WI38 (cell line): Measurements from ENCODE around the gene IL31RA.

Source experiments
- H3K4me3 ChIP-seq: 2 replicates; pipeline ENCODE4 v1.5.1; 2011; ENCODE audit warnings: low read depth, mild to moderate bottlenecking, control low read depth, low read length
- TF ChIP-seq, protein P1 (sequence below): IDR thresholded peaks from 2 replicates; pipeline ENCODE4 v1.5.1; 2012; ENCODE audit warnings: low read depth, mild to moderate bottlenecking, control low read depth, low read length

IL31RA gene

DNA sequence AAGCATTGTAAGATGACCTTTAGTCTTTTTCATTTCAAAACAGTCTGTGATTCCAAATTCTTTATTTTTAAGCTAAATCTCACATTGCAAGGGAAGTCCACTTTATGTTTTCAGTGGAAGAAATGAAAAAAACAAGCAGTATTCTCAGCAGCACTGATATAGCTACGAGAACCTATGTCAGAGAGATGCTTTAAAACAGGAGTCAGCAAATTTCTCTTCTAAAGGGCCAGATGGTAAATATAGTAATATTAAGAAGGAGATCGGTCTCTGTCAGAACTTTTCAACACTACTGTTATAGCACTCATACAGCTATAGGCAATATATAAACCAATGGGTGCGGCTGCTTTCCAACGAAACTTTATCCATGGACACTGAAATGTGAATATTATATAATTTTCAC is 18.7 kb downstream of the IL31RA start:
- TF ChIP-seq, protein P1, sequence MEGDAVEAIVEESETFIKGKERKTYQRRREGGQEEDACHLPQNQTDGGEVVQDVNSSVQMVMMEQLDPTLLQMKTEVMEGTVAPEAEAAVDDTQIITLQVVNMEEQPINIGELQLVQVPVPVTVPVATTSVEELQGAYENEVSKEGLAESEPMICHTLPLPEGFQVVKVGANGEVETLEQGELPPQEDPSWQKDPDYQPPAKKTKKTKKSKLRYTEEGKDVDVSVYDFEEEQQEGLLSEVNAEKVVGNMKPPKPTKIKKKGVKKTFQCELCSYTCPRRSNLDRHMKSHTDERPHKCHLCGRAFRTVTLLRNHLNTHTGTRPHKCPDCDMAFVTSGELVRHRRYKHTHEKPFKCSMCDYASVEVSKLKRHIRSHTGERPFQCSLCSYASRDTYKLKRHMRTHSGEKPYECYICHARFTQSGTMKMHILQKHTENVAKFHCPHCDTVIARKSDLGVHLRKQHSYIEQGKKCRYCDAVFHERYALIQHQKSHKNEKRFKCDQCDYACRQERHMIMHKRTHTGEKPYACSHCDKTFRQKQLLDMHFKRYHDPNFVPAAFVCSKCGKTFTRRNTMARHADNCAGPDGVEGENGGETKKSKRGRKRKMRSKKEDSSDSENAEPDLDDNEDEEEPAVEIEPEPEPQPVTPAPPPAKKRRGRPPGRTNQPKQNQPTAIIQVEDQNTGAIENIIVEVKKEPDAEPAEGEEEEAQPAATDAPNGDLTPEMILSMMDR: no peak
- H3K4me3 ChIP-seq: no peak overlapping the region

DNA sequence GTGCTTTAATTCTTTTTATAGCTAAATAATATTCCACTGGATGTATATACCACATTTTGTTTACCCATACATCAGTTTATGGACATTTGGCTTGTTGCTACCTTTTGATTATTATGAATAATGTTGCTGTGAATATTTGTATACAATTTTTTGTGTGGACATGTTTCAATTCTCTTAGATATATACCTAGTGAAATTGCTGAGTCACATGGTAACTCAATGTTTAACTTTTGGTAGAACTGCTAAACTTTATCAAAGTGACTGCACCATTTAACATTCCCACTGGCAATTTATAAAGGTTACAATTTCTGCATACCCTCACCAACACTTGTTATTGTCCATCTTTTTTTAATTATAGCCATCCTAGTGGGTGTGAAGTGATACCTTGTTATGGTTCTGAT is 22.1 kb downstream of the IL31RA start:
- no peak overlapping the region for H3K4me3 ChIP-seq
- TF ChIP-seq, protein P1: no peak

DNA sequence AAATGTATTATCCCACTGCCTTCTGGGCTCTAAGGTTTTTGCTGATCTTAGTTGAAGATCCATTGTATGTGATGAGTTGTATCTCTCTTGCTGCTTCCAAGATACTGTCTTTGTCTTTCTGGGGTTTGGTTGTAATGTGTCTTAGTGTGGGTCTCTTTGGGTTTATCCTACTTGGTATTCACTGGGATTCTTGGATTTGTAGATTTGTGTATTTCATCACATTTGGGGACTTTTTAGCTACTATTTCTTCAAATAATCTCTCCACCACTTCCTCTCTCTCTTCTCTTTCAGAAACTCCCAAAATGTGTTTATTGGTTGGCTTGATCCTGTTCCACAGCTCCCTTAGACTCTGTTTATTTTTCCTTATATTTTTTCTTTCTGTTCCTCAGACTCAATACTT is 26.5 kb downstream of the IL31RA start:
- TF ChIP-seq, protein P1: no peak
- no peak overlapping the region for H3K4me3 ChIP-seq

DNA sequence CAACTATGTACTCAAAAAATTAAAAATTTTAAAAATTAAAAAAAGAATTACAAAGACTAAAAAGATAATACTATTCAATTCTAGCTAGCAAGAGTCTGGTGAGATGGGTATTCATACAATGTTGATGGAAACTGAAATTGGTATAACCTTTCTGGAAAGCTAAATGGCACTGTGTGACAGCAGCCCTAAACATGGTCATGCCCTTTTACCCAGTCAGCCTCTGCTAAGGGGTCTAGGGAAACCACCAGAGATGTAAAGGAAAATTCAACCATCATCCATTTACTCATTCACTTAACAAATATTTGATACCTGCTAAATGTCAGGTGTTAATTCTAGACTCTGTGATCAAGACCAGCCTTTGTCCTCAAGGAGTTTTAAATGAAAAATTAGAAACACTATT is 29.3 kb downstream of the IL31RA start:
- H3K4me3 ChIP-seq: no peak overlapping the region
- TF ChIP-seq, protein P1: no peak

DNA sequence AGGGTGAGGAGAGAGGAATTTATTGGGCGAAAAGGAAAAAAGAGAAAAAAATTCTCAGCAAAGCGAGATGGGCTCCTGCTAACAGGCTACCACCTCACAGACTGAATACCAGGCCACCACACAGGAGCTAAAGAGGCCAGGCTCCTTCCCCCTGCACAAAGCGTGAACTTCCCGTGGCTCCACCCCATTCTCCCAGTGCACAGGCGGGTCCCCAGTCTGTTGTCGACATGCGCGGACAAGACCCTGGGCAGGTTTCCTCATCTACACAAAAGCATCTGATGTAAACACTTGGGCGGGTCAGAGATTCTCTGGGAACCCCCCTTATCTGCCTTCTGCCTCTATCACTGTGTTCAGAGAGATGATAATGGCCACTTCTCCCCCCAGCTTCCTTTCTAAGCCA is 34.2 kb downstream of the IL31RA start:
- TF ChIP-seq, protein P1: no peak
- no peak overlapping the region for H3K4me3 ChIP-seq

DNA sequence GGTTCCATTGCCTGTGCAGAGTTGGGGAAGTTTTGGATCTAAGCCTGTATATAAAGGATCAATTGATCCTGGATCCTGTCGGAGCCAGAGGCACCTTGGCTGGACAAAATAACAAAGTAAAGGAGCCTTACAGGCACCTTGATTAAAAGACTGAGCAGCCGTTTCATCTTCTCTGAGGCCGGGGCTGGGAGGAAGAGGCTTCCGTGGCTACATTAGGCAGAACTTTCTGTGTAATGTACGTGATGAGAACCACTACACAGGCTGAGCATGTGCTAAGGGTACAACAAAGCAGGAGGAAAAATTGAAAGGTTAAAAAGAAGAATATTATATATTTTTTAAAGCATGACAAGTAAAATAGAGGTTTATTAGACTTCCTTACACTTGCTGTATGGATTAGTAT is 37.0 kb downstream of the IL31RA start:
- H3K4me3 ChIP-seq: no peak overlapping the region

DNA sequence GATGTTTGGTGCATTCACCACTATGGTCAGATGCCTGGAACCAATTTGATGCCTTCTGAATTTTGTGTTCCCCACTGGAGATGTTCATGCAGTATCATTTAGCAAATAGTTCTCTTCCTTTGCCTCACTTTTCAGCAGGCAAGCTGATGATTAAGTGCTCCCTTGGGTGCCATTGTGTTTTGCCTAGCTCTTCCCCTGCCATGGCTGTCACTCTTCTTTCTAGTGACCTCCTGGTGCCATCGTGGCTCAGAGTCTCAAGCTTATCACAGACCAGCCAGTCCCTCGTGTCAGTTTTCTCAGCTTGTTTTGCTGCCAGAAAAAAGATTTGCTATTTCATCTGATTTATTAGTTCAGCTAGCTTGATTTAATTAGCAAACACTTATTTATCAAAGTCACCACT is 41.3 kb downstream of the IL31RA start:
- no peak overlapping the region for H3K4me3 ChIP-seq
- TF ChIP-seq, protein P1: no peak

More for the DNA sequence above, 37.0 kb downstream of the IL31RA start:
- TF ChIP-seq, protein P1: no peak
